PC-3 (cell line): ENCODE data around the gene SLC9B1. TPM values are rescaled to one million over a fixed set of nuclear protein-coding genes. Genes with fewer than 3 reads are reported as not detected.

ENCODE experiments used
- ATAC-seq: fragments of 200-7000 bp; cut with Tn5 transposase; 2 replicates; pipeline ENCODE4 v1.9.1; 2020; ENCODE audit warnings: mild to moderate bottlenecking, moderate library complexity
- BruUV-seq: library from RNA; stranded (reverse); fragments of 400-500 nt; replicated peaks from 2 replicates; lab custom pipeline; 2021; lab: Mats Ljungman, UMichigan
- CTCF ChIA-PET: fragments of 300-600 bp; sonication (Branson Sonifier 250); formaldehyde crosslinking; loops from one replicate; lab custom pipeline; 2022; ENCODE audit warnings: antibody characterized with exemption; lab: Charles Lee
- POLR2A ChIA-PET: fragments of 300-600 bp; sonication (Branson Sonifier 250); formaldehyde crosslinking; loops from one replicate; lab custom pipeline; 2022; ENCODE audit warnings: antibody characterized with exemption; ENCODE audit not compliant: unreplicated experiment; lab: Charles Lee
- DNase-seq: peaks from one replicate; pipeline ENCODE4 v3.0.0-alpha.2; 2015
- H2AFZ ChIP-seq: fragments of 300-600 bp; sonication (generic); 2 replicates; pipeline ENCODE4 v1.6.0; 2016; ENCODE audit warnings: antibody characterized with exemption, low read length
- H3F3A ChIP-seq: fragments of 300-600 bp; sonication (generic); one replicate; pipeline ENCODE4 v1.6.0; 2017; ENCODE audit warnings: antibody characterized with exemption, low read length, control low read depth, mild to moderate bottlenecking; ENCODE audit not compliant: unreplicated experiment
- H3K27ac ChIP-seq: fragments of 300-600 bp; sonication (generic); 2 replicates; pipeline ENCODE4 v1.5.1; 2016; ENCODE audit warnings: mild to moderate bottlenecking, low read length
- H3K27me3 ChIP-seq: fragments of 300-600 bp; sonication (generic); 2 replicates; pipeline ENCODE4 v1.6.1; 2016; ENCODE audit warnings: low read length, mixed read lengths
- H3K36me3 ChIP-seq: fragments of 300-600 bp; sonication (generic); 2 replicates; pipeline ENCODE4 v1.6.1; 2016; ENCODE audit warnings: low read depth, mixed run types, low read length, mixed read lengths
- H3K4me1 ChIP-seq: fragments of 300-600 bp; sonication (generic); 2 replicates; pipeline ENCODE4 v1.5.1; 2016; ENCODE audit warnings: low read length; ENCODE audit not compliant: insufficient read depth
- H3K4me2 ChIP-seq: fragments of 300-600 bp; sonication (generic); 2 replicates; pipeline ENCODE4 v1.6.0; 2016; ENCODE audit warnings: low read length
- H3K4me3 ChIP-seq: fragments of 300-600 bp; sonication (generic); 2 replicates; pipeline ENCODE4 v1.5.1; 2016; ENCODE audit warnings: mild to moderate bottlenecking, low read length, mixed read lengths
- H3K79me2 ChIP-seq: fragments of 300-600 bp; sonication (generic); 2 replicates; pipeline ENCODE4 v1.6.1; 2017; ENCODE audit warnings: low read length, mixed read lengths
- H3K9ac ChIP-seq: fragments of 300-600 bp; sonication (generic); 2 replicates; pipeline ENCODE4 v1.6.0; 2016; ENCODE audit warnings: mild to moderate bottlenecking, low read length
- H3K9me2 ChIP-seq: fragments of 300-600 bp; sonication (generic); replicated peaks from 2 replicates; pipeline ENCODE4 v1.6.1; 2016; ENCODE audit warnings: mixed run types, low read length, mixed read lengths
- H3K9me3 ChIP-seq: fragments of 300-600 bp; sonication (generic); 2 replicates; pipeline ENCODE4 v1.6.1; 2016; ENCODE audit warnings: low read length, mixed read lengths
- H4K20me1 ChIP-seq: fragments of 300-600 bp; sonication (generic); 2 replicates; pipeline ENCODE4 v1.6.1; 2016; ENCODE audit warnings: low read length, mixed read lengths
- CTCF ChIP-seq: fragments of 300-600 bp; sonication (generic); conservative IDR thresholded peaks from 2 replicates; pipeline ENCODE4 v1.5.1; 2017; ENCODE audit warnings: antibody characterized with exemption, low read depth, mild to moderate bottlenecking, low read length
- EZH2 ChIP-seq: fragments of 300-600 bp; sonication (generic); IDR thresholded peaks from one replicate; pipeline ENCODE4 v1.6.1; 2017; ENCODE audit warnings: antibody characterized with exemption, mild to moderate bottlenecking, low read length; ENCODE audit not compliant: unreplicated experiment
- EZH2phosphoT487 ChIP-seq: fragments of 300-600 bp; sonication (generic); IDR thresholded peaks from 2 replicates; pipeline ENCODE4 v1.6.1; 2018; ENCODE audit warnings: mild to moderate bottlenecking, antibody characterized with exemption, low read length, borderline replicate concordance
- intact Hi-C: fragments of 100-400 bp; cut with micrococcal nuclease; formaldehyde crosslinking; loops from 2 replicates; pipeline ENCODE4 v1.9.0; 2023
- total RNA-seq: library from RNA; depleted of rRNA; stranded (reverse); fragments of >200 nt; gene quantifications from 2 replicates; pipeline ENCODE4 v1.2.3, GENCODE V29; 2014

Gene SLC9B1
- total RNA-seq, 1 experiment from 2014 or later = not detected

- H3K4me1 ChIP-seq = no peaks in the 10 kb centered on the region
- no peak overlapping the region for H3K4me3 ChIP-seq
- no peak overlapping the region for H3K27ac ChIP-seq
- H3F3A ChIP-seq = no peaks in the 10 kb centered on the region
- peak; percentile 75 for TF ChIP-seq CTCF
- no peak for TF ChIP-seq EZH2
- no peak for TF ChIP-seq EZH2phosphoT487
- H3K9me2 ChIP-seq = no peaks in the 10 kb centered on the region
- intact Hi-C loops = loop anchor here (1.0 kb wide), 1 partner anchor 45 kb away; no protein-coding TSS in a partner anchor
- ChIA-PET CTCF (interaction anchor here (0.7 kb wide), 1 partner anchor 617 kb away, joined by 4 read pairs; no protein-coding TSS in a partner anchor), POLR2A (no interaction called here)
- H3K9me3 ChIP-seq = no peaks in the 10 kb centered on the region
- no peak overlapping the region for H3K4me2 ChIP-seq
- H3K79me2 ChIP-seq = no peaks in the 10 kb centered on the region
- BruUV-seq = no TSS peak
- peak; percentile 87 for ATAC-seq
- peak; percentile 59 for DNase-seq
- no peaks in the 10 kb centered on the region for H3K27me3 ChIP-seq
- no peaks in the 10 kb centered on the region; the same call in 1 of the 2 replicates for H3K36me3 ChIP-seq
- no peaks in the 10 kb centered on the region for H4K20me1 ChIP-seq
- H2AFZ ChIP-seq = no peak overlapping the region
- no peak overlapping the region for H3K9ac ChIP-seq
Measured at GRCh38 chr4:103046416-103047290, 27.1 kb upstream of the SLC9B1 start.

GRCh38 chr4:103044183-103044582 lies 24.7 kb upstream of the SLC9B1 start:
- ATAC-seq (no peak), DNase-seq (no peak)
- Histone ChIP-seq H3K4me2 (no peak overlapping the region), H3K9me2 (no peaks in the 10 kb centered on the region), H3K4me3 (no peak overlapping the region), H3K79me2 (no peaks in the 10 kb centered on the region), H3K27me3 (no peaks in the 10 kb centered on the region), H3K27ac (no peak overlapping the region), H3K9ac (no peak overlapping the region), H4K20me1 (no peaks in the 10 kb centered on the region), H3K4me1 (no peaks in the 10 kb centered on the region), H3K36me3 (no peaks in the 10 kb centered on the region; the same call in 1 of the 2 replicates), H2AFZ (no peak overlapping the region), H3F3A (no peaks in the 10 kb centered on the region), H3K9me3 (no peaks in the 10 kb centered on the region)
- CTCF ChIA-PET = no interaction called here
- POLR2A ChIA-PET = no interaction called here
- no peak for TF ChIP-seq EZH2phosphoT487
- no peak for TF ChIP-seq CTCF
- TF ChIP-seq EZH2 = no peak
- no TSS peak for BruUV-seq
- intact Hi-C loops = no loop called here

- intact Hi-C loops = no loop called here
- H3K9ac ChIP-seq = no peak overlapping the region
- H3K27me3 ChIP-seq = no peaks in the 10 kb centered on the region
- H3K36me3 ChIP-seq = no peaks in the 10 kb centered on the region
- TF ChIP-seq EZH2 (no peak), CTCF (no peak), EZH2phosphoT487 (no peak)
- no peak overlapping the region for H3K4me3 ChIP-seq
- H3K79me2 ChIP-seq = no peaks in the 10 kb centered on the region
- ChIA-PET CTCF (no interaction called here), POLR2A (no interaction called here)
- BruUV-seq = no TSS peak
- no peak overlapping the region for H3K4me2 ChIP-seq
- DNase-seq = no peak
- H3K9me2 ChIP-seq = no peaks in the 10 kb centered on the region
- no peak for ATAC-seq
- no peaks in the 10 kb centered on the region for H4K20me1 ChIP-seq
- H3K27ac ChIP-seq = no peak overlapping the region
- no peak overlapping the region for H2AFZ ChIP-seq
- no peaks in the 10 kb centered on the region for H3K9me3 ChIP-seq
- no peaks in the 10 kb centered on the region for H3K4me1 ChIP-seq
- no peaks in the 10 kb centered on the region for H3F3A ChIP-seq
Measured at GRCh38 chr4:103036169-103036568, 16.7 kb upstream of the SLC9B1 start.
